PC-3 (cell line): Measurements from ENCODE around the gene RPS21. TPM values are rescaled to one million over a fixed set of nuclear protein-coding genes. Genes with fewer than 3 reads are reported as not detected.
A peak's percentile ranks its signal among the peaks of the same experiment; 100 is the strongest.

ENCODE experiments used
- ATAC-seq: fragments of 200-7000 bp; cut with Tn5 transposase; 2 replicates; pipeline ENCODE4 v1.9.1; 2020; ENCODE audit warnings: mild to moderate bottlenecking, moderate library complexity
- BruUV-seq: library from RNA; stranded (reverse); fragments of 400-500 nt; replicated peaks from 2 replicates; lab custom pipeline; 2021; lab: Mats Ljungman, UMichigan
- CTCF ChIA-PET: fragments of 300-600 bp; sonication (Branson Sonifier 250); formaldehyde crosslinking; loops from one replicate; lab custom pipeline; 2022; ENCODE audit warnings: antibody characterized with exemption; lab: Charles Lee
- POLR2A ChIA-PET: fragments of 300-600 bp; sonication (Branson Sonifier 250); formaldehyde crosslinking; loops from one replicate; lab custom pipeline; 2022; ENCODE audit warnings: antibody characterized with exemption; ENCODE audit not compliant: unreplicated experiment; lab: Charles Lee
- DNase-seq: peaks from one replicate; pipeline ENCODE4 v3.0.0-alpha.2; 2015
- H2AFZ ChIP-seq: fragments of 300-600 bp; sonication (generic); 2 replicates; pipeline ENCODE4 v1.6.0; 2016; ENCODE audit warnings: antibody characterized with exemption, low read length
- H3F3A ChIP-seq: fragments of 300-600 bp; sonication (generic); one replicate; pipeline ENCODE4 v1.6.0; 2017; ENCODE audit warnings: antibody characterized with exemption, low read length, control low read depth, mild to moderate bottlenecking; ENCODE audit not compliant: unreplicated experiment
- H3K27ac ChIP-seq: fragments of 300-600 bp; sonication (generic); 2 replicates; pipeline ENCODE4 v1.5.1; 2016; ENCODE audit warnings: mild to moderate bottlenecking, low read length
- H3K27me3 ChIP-seq: fragments of 300-600 bp; sonication (generic); 2 replicates; pipeline ENCODE4 v1.6.1; 2016; ENCODE audit warnings: low read length, mixed read lengths
- H3K36me3 ChIP-seq: fragments of 300-600 bp; sonication (generic); 2 replicates; pipeline ENCODE4 v1.6.1; 2016; ENCODE audit warnings: low read depth, mixed run types, low read length, mixed read lengths
- H3K4me1 ChIP-seq: fragments of 300-600 bp; sonication (generic); 2 replicates; pipeline ENCODE4 v1.5.1; 2016; ENCODE audit warnings: low read length; ENCODE audit not compliant: insufficient read depth
- H3K4me2 ChIP-seq: fragments of 300-600 bp; sonication (generic); 2 replicates; pipeline ENCODE4 v1.6.0; 2016; ENCODE audit warnings: low read length
- H3K4me3 ChIP-seq: fragments of 300-600 bp; sonication (generic); 2 replicates; pipeline ENCODE4 v1.5.1; 2016; ENCODE audit warnings: mild to moderate bottlenecking, low read length, mixed read lengths
- H3K79me2 ChIP-seq: fragments of 300-600 bp; sonication (generic); 2 replicates; pipeline ENCODE4 v1.6.1; 2017; ENCODE audit warnings: low read length, mixed read lengths
- H3K9ac ChIP-seq: fragments of 300-600 bp; sonication (generic); 2 replicates; pipeline ENCODE4 v1.6.0; 2016; ENCODE audit warnings: mild to moderate bottlenecking, low read length
- H3K9me2 ChIP-seq: fragments of 300-600 bp; sonication (generic); replicated peaks from 2 replicates; pipeline ENCODE4 v1.6.1; 2016; ENCODE audit warnings: mixed run types, low read length, mixed read lengths
- H3K9me3 ChIP-seq: fragments of 300-600 bp; sonication (generic); 2 replicates; pipeline ENCODE4 v1.6.1; 2016; ENCODE audit warnings: low read length, mixed read lengths
- H4K20me1 ChIP-seq: fragments of 300-600 bp; sonication (generic); 2 replicates; pipeline ENCODE4 v1.6.1; 2016; ENCODE audit warnings: low read length, mixed read lengths
- EZH2 ChIP-seq: fragments of 300-600 bp; sonication (generic); IDR thresholded peaks from one replicate; pipeline ENCODE4 v1.6.1; 2017; ENCODE audit warnings: antibody characterized with exemption, mild to moderate bottlenecking, low read length; ENCODE audit not compliant: unreplicated experiment
- EZH2phosphoT487 ChIP-seq: fragments of 300-600 bp; sonication (generic); IDR thresholded peaks from 2 replicates; pipeline ENCODE4 v1.6.1; 2018; ENCODE audit warnings: mild to moderate bottlenecking, antibody characterized with exemption, low read length, borderline replicate concordance
- intact Hi-C: fragments of 100-400 bp; cut with micrococcal nuclease; formaldehyde crosslinking; loops from 2 replicates; pipeline ENCODE4 v1.9.0; 2023
- total RNA-seq: library from RNA; depleted of rRNA; stranded (reverse); fragments of >200 nt; gene quantifications from 2 replicates; pipeline ENCODE4 v1.2.3, GENCODE V29; 2014
- TF ChIP-seq, protein P1 (sequence below): fragments of 300-600 bp; sonication (generic); conservative IDR thresholded peaks from 2 replicates; pipeline ENCODE4 v1.5.1; 2017; ENCODE audit warnings: antibody characterized with exemption, low read depth, mild to moderate bottlenecking, low read length

Gene RPS21
- total RNA-seq, 1 experiment from 2014 or later: 1,945 TPM

DNA sequence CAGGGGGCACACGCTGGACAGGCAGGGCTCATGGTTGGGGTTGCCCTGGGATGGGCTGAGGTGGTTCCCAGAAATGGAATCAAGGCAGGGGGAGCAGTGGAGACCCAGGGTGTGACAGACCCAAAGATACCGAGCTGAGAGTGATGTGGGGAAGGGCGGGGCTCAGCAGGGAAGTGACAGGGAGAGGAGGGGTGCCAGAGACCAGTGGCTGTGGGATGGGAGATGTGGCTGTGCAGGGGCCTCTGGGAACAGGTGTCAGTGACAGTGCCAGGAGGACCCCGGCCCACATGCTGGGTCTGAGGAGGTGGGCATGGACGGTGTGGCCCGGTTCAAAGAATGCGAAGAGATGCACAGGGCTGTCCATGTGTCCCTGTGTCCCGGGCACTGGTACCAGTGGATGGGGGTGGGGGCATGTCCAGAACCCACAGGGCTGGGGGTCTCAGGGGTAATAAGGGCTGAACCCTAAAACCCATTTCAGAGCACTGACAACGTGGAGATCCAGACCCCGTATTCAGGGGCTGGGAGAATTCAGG lies 19.1 kb downstream of the RPS21 start:
- intact Hi-C loops: no loop called here
- H3K36me3 ChIP-seq: peaks cover 3% of the 10 kb centered on the region; the same call in 1 of the 2 replicates
- CTCF ChIA-PET: no interaction called here
- no peaks in the 10 kb centered on the region for H3K9me3 ChIP-seq
- BruUV-seq: no TSS peak
- H4K20me1 ChIP-seq: 0 out of 2 replicates have a peak, but pooled peaks cover 7% of the 10 kb centered on the region
- no peaks in the 10 kb centered on the region for H3K27me3 ChIP-seq
- H3F3A ChIP-seq: no peaks in the 10 kb centered on the region
- ATAC-seq: no peak
- H3K9me2 ChIP-seq: no peaks in the 10 kb centered on the region
- TF ChIP-seq, protein P1, sequence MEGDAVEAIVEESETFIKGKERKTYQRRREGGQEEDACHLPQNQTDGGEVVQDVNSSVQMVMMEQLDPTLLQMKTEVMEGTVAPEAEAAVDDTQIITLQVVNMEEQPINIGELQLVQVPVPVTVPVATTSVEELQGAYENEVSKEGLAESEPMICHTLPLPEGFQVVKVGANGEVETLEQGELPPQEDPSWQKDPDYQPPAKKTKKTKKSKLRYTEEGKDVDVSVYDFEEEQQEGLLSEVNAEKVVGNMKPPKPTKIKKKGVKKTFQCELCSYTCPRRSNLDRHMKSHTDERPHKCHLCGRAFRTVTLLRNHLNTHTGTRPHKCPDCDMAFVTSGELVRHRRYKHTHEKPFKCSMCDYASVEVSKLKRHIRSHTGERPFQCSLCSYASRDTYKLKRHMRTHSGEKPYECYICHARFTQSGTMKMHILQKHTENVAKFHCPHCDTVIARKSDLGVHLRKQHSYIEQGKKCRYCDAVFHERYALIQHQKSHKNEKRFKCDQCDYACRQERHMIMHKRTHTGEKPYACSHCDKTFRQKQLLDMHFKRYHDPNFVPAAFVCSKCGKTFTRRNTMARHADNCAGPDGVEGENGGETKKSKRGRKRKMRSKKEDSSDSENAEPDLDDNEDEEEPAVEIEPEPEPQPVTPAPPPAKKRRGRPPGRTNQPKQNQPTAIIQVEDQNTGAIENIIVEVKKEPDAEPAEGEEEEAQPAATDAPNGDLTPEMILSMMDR: no peak
- TF ChIP-seq EZH2: no peak
- TF ChIP-seq EZH2phosphoT487: no peak
- no peak overlapping the region for H3K27ac ChIP-seq
- H3K4me2 ChIP-seq: peak overlapping the region; percentile 99
- POLR2A ChIA-PET: no interaction called here
- no peak for DNase-seq
- peak overlapping the region; percentile 82 for H3K9ac ChIP-seq
- H3K4me1 ChIP-seq: peaks cover 19% of the 10 kb centered on the region
- no peak overlapping the region for H2AFZ ChIP-seq
- H3K79me2 ChIP-seq: peaks cover 27% of the 10 kb centered on the region
- peak overlapping the region; percentile 92 for H3K4me3 ChIP-seq

DNA sequence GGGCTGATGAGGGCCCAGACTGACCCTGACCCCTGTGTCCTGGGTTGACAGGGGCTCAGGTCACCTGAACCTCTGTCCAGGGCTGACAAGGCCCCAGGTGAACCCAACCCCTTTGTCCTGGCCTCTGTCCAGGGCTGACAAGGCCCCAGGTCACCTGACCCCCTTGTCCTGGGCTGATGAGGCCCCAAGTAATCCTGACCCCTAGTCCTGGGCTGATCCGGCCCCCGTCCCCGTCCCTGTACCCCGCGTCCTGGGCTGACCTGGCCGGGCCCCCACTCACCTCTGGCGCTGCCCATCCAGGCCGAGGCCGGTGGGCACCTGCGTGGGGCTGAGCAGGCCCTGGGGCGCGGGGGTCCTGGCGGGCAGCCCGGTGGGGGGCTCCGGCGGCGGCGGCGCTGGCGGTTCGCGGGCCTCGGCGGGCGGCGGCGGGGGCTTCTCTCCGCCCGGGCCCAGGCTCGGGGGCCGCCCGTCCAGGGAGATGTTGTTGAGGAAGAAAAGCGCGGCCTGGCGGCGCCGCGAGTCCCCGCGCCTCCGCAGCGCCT lies 19.8 kb downstream of the RPS21 start:
- POLR2A ChIA-PET: no interaction called here
- intact Hi-C loops: no loop called here

More for the DNA sequence above, 19.8 kb downstream of the RPS21 start:
- H3K27me3 ChIP-seq: no peaks in the 10 kb centered on the region
- ATAC-seq (no peak), DNase-seq (no peak)
- no peaks in the 10 kb centered on the region for H3F3A ChIP-seq
- peaks cover 19% of the 10 kb centered on the region for H3K4me1 ChIP-seq
- no peak overlapping the region for H2AFZ ChIP-seq
- H3K79me2 ChIP-seq: peaks cover 27% of the 10 kb centered on the region
- TF ChIP-seq, protein P1: no peak
- TF ChIP-seq EZH2 (no peak), EZH2phosphoT487 (no peak)
- peak overlapping the region; percentile 99 for H3K4me2 ChIP-seq
- H4K20me1 ChIP-seq: 0 out of 2 replicates have a peak, but pooled peaks cover 7% of the 10 kb centered on the region
- no TSS peak for BruUV-seq
- peak overlapping the region; percentile 92 for H3K4me3 ChIP-seq
- CTCF ChIA-PET: no interaction called here
- peak overlapping the region; percentile 82 for H3K9ac ChIP-seq
- no peaks in the 10 kb centered on the region for H3K9me2 ChIP-seq
- H3K27ac ChIP-seq: no peak overlapping the region
- H3K36me3 ChIP-seq: peaks cover 3% of the 10 kb centered on the region; the same call in 1 of the 2 replicates
- no peaks in the 10 kb centered on the region for H3K9me3 ChIP-seq
